BE2C (cell line): ENCODE data around the gene LILRA6.
"Not testable (repeated sequence)": the region's sequence is repeated elsewhere in the genome, so short reads cannot be mapped to it uniquely, and the experiment has no call there.

ENCODE experiments used
- DNase-seq: peaks from one replicate; pipeline ENCODE4 v3.0.0-alpha.2; 2020
- H3K27me3 ChIP-seq: fragments of 250-450 bp; sonication (Bioruptor Pico); 2 replicates; pipeline ENCODE4 v1.5.1; 2020; ENCODE audit warnings: mild to moderate bottlenecking
- H3K36me3 ChIP-seq: fragments of 250-450 bp; sonication (Bioruptor Pico); 2 replicates; pipeline ENCODE4 v1.5.1; 2020; ENCODE audit warnings: mild to moderate bottlenecking
- H3K4me1 ChIP-seq: fragments of 250-450 bp; sonication (Bioruptor Pico); 2 replicates; pipeline ENCODE4 v1.5.1; 2020
- H3K4me3 ChIP-seq: 2 replicates; pipeline ENCODE4 v1.5.1; 2011; ENCODE audit warnings: low read depth, low read length
- H3K9me3 ChIP-seq: fragments of 250-450 bp; sonication (Bioruptor Pico); 2 replicates; pipeline ENCODE4 v1.5.1; 2020
- TF ChIP-seq, protein P1 (sequence below): IDR thresholded peaks from 2 replicates; pipeline ENCODE4 v1.5.1; 2012; ENCODE audit warnings: mild to moderate bottlenecking, low read depth, low read length

The LILRA6 gene

DNA sequence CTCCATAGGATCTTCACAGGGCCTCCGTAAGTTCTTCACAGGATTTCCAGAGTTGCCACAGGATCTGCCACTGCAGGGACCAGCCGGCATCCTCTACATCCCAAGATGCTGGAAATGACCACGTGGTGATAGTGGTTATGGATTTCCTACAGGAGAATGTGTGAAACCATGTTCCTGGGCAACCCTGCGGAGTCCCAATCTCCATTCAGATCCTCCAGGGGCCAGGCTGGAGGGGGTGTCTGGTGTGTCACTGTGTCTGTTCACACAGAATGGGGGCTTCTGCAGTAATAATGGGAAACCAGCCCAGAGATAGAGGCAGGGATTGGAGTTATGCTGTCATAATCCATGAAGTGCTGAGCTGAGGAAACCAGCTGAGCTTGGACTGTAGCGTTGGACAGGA is 8.6 kb downstream of the LILRA6 start:
- TF ChIP-seq, protein P1, sequence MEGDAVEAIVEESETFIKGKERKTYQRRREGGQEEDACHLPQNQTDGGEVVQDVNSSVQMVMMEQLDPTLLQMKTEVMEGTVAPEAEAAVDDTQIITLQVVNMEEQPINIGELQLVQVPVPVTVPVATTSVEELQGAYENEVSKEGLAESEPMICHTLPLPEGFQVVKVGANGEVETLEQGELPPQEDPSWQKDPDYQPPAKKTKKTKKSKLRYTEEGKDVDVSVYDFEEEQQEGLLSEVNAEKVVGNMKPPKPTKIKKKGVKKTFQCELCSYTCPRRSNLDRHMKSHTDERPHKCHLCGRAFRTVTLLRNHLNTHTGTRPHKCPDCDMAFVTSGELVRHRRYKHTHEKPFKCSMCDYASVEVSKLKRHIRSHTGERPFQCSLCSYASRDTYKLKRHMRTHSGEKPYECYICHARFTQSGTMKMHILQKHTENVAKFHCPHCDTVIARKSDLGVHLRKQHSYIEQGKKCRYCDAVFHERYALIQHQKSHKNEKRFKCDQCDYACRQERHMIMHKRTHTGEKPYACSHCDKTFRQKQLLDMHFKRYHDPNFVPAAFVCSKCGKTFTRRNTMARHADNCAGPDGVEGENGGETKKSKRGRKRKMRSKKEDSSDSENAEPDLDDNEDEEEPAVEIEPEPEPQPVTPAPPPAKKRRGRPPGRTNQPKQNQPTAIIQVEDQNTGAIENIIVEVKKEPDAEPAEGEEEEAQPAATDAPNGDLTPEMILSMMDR = no peak
- no peak overlapping the region for H3K4me3 ChIP-seq
- H3K9me3 ChIP-seq = no peaks in the 10 kb centered on the region; the same call in 1 of the 2 replicates
- DNase-seq = no peak
- H3K4me1 ChIP-seq = peaks cover 3% of the 10 kb centered on the region; the same call in 1 of the 2 replicates
- no peaks in the 10 kb centered on the region for H3K36me3 ChIP-seq
- peaks cover 57% of the 10 kb centered on the region for H3K27me3 ChIP-seq

DNA sequence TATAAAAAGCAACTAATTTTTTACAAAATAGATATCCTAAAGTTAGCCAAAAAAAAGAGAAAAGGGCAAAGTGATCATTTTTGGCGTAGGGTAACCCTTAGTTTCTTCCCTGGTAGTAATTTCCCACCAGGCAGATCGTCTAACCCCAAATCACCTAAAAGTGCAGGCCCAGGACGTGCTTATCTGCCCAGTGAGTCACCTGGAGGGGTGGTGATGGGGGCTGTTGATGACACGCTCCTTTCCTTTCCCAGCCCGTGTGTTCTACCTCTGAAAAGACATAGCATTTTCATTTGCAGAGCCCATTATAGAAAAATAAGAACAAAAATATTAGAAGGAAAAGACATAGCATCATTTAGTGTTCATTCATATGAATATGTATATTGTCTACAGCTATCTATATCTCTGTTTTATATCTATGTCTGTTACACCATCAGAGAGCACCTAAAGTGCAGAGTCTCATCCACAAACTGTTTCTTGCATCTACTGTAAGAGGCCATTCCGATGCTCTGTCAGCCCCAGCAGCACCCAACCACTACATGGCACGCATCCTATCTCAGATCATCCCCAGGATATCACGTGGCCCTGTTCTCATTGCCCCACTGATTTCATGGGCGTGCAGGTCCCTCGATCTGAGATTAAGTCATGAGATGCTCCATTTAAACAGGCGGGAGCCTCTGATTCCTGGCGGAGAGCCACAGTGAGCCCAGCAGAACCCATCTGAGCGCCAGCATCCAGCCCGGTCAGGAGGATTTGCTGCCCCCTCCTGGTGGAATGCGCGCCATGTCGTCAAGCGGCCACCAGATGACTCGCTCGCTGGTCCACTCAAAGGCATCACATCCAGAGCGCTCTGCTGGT is 11.3 kb downstream of the LILRA6 start:
- Histone ChIP-seq H3K9me3 (no peaks in the 10 kb centered on the region; the same call in 1 of the 2 replicates), H3K36me3 (no peaks in the 10 kb centered on the region), H3K4me3 (no peak overlapping the region), H3K4me1 (peaks cover 3% of the 10 kb centered on the region; the same call in 1 of the 2 replicates), H3K27me3 (peaks cover 55% of the 10 kb centered on the region)
- DNase-seq = peak; percentile 91
- TF ChIP-seq, protein P1 = peak; percentile 97

DNA sequence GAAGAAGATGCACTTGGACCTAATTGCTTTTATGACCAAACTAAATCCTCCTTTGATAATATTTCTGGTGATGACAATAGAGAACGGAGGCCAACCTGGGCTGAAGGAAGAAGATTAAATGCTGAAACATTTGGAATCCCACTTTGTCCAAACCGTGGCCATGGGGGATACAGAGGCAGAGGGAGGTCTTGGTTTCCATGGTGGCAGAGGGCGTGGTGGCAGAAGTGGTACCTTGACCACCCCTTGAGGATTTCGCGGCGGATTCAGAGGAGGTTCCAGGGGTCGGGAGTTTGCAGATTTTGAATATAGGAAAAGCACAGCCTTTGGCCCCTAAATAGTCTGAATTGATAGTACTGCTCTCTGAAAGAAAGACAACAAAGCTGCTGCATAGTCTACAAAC is 12.6 kb downstream of the LILRA6 start:
- DNase-seq = no peak

DNA sequence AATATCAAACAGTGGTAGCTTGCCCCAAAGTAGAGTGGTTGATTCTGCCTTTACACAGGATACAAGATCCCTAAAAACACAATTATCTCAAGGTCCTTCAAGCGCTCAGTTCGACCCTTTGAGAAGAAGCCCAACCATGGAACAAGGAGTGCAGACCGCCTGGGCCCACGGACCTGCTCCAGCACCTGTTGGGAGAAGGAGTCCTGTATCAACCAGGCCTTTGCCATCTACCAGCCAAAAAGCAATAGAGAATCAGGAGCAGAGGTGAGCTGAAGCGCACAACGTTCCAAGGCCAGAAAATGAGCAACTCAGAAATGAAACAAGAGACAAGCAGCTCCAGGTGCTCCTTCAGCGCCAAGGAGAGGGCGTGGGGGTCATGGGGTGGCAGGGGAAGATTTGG is 13.4 kb downstream of the LILRA6 start:
- H3K27me3 ChIP-seq = peaks cover 60% of the 10 kb centered on the region
- no peak overlapping the region for H3K4me3 ChIP-seq
- no peaks in the 10 kb centered on the region; the same call in 1 of the 2 replicates for H3K9me3 ChIP-seq
- no peaks in the 10 kb centered on the region for H3K36me3 ChIP-seq
- H3K4me1 ChIP-seq = peaks cover 3% of the 10 kb centered on the region; the same call in 1 of the 2 replicates
- no peak for DNase-seq
- TF ChIP-seq, protein P1 = no peak

More for the DNA sequence above, 12.6 kb downstream of the LILRA6 start:
- TF ChIP-seq, protein P1 = no peak
- no peaks in the 10 kb centered on the region; the same call in 1 of the 2 replicates for H3K9me3 ChIP-seq
- peaks cover 63% of the 10 kb centered on the region for H3K27me3 ChIP-seq
- no peak overlapping the region for H3K4me3 ChIP-seq
- H3K4me1 ChIP-seq = peaks cover 3% of the 10 kb centered on the region; the same call in 1 of the 2 replicates
- no peaks in the 10 kb centered on the region for H3K36me3 ChIP-seq

DNA sequence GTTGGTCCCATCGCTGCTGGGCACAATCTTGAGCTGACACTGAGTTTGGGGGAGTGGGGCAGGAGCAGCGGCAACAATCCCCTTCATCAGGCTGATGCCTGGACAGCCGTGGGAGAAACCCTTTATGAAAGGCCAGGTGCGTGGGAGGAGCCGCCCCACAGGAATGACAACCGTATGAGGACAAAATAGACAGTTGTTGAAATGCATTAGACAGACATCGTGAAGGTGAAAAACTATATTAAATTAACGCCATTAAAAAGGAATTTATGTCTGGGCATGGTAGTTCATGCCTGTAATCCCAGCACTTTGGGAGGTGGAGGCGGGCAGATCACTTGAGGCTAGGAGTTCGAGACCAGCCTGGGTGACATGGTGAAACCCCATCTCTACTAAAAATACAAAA is 18.0 kb downstream of the LILRA6 start:
- H3K4me3 ChIP-seq, H3K4me1 ChIP-seq: not testable (repeated sequence)

DNA sequence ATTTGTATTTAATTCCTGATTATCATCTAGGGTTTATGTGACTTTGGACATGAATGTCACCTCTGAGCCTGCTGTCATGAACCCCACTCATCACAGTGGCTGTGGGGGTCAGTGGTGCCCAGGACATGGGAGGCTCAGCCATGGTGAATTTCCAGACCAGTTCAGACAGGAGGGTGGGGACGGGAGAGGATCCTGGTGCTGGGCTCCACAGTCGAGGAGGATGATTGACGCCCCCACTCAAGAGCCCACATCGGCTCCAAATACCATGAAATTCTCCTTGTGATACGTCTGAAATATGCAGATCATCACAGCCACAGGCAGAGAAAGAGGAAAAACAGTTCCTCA is 18.7 kb downstream of the LILRA6 start:
- H3K4me3 ChIP-seq, DNase-seq, H3K4me1 ChIP-seq, H3K9me3 ChIP-seq, H3K36me3 ChIP-seq: not testable (repeated sequence)
- peaks cover 65% of the 10 kb centered on the region for H3K27me3 ChIP-seq

More for the DNA sequence above, 18.0 kb downstream of the LILRA6 start:
- H3K27me3 ChIP-seq = peaks cover 70% of the 10 kb centered on the region
- not testable (repeated sequence) for H3K9me3 ChIP-seq, H3K36me3 ChIP-seq, DNase-seq

DNA sequence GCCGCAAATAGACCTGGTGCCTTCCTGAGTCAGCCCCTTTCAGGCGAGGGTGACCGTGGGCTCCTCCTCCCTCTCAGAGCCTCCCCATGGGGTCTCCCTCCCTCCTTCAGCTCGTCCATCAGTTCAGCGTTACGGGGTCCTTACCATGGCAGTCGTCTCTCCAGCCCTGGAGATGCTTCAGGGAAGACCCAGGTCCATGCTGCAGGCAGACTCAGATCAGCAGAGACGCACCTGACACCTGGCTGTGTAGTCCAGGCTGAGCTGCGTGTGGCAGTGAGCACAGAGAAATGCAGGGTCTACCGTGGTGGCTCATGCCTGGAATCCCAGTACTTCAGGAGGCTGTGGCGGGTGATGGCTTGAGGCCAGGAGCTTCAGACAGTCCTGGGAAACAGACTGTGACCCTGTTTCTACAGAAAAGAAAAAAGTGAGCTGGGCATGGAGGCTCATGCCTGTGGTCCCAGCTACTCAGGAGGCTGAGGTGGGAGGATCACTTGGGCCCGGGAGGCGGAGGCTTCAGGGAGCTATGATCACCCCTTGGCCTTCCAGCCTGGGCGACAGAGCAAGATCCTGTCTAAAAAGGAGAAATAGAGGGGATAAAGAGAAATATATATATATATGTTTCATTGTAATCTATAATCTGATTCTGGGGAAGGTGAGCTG is 19.2 kb downstream of the LILRA6 start:
- Histone ChIP-seq H3K27me3 (peaks cover 62% of the 10 kb centered on the region), H3K36me3 (peaks cover 11% of the 10 kb centered on the region)
- not testable (repeated sequence) for H3K9me3 ChIP-seq, H3K4me3 ChIP-seq, H3K4me1 ChIP-seq, DNase-seq

DNA sequence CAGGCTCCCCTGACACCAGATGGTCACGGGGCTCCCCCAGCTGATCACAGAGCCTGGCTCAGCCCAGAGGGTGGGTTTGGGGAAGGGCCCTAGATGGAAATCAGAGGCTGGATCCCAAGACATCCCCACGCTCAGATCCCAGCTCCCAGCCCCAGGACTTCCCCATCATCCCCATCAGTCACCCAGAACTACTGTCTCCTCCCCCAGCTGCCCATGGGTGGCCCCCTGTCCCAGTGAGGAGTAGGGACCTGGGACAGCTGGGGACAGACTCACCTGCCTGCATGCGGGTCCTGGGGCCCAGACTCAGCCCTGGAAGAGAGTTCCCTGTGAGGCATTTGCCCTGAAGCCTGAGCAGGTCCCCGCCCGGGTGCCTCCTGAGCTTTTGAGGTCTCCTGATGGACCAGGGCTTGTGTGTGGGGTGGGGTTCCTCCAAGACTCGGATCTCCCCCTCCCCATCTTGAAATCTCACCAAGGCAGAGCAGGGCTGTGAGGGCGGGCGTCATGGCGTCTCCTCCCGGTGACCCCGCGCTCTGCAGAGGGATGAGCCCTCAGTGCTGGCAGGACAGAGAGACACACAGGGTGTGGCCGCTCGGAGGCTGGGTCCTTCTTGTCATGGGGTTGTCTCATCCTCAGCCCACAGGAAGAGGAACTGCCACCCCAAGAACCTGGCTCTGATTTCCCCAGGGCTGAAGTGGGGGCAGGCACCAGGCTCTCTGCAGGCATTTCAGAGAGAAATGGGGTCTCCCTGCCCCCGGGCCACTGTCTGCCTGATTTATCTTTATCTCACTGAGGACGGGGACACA is 19.9 kb downstream of the LILRA6 start, which contains the start of gene LILRB3:
TSS of gene LILRB3 (minus strand) at position 534 of the 803 bp plus-strand sequence. CDS start at position 503, 31 bp downstream.
- not testable (repeated sequence) for H3K4me1 ChIP-seq, H3K9me3 ChIP-seq, H3K4me3 ChIP-seq, DNase-seq
- Histone ChIP-seq H3K36me3 (peaks cover 13% of the 10 kb centered on the region), H3K27me3 (peaks cover 55% of the 10 kb centered on the region)

DNA sequence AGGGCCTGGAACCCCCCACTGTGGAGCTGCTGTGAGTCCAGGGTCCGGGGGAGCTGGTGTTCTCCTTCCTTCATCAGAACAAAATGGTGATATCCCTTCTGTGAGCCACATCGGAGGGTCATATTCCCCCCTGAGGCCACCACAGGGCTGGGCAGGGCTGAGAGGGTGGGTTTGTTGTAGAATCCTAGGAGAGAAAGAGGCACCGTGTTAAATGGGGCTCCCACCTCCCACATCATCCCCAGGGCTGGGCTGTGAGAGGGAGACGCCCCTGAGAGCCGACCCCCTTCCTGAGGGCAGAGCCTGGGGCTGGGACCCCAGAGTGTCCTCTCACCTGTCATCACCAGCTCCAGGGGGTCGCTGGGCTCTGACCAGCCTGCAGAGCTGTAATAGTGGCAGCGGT is 20.6 kb downstream of the LILRA6 start:
- not testable (repeated sequence) for H3K4me1 ChIP-seq, H3K4me3 ChIP-seq, DNase-seq, H3K9me3 ChIP-seq
- peaks cover 49% of the 10 kb centered on the region for H3K27me3 ChIP-seq
- peaks cover 13% of the 10 kb centered on the region for H3K36me3 ChIP-seq

DNA sequence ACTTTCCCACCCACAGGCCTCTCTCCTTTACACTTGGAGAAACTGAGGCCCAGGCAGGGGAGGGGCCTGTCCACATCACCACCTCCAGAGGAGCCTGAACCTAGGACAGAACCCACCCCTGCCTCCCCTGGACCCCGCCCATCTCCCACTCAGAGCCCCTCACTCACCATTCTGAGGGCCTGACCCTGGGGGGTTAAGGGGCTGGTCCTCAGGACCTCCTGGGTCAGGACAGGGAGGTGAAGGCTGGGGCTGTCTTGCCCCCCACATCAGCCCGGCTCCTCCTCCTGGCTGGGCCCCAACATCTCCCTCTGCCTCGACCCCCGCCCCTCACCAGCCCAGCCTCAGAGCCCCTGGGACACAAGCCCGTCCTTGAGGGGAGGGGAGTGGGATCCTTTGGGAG is 22.9 kb downstream of the LILRA6 start:
- DNase-seq, H3K4me3 ChIP-seq: not testable (repeated sequence)

More for the DNA sequence above, 22.9 kb downstream of the LILRA6 start:
- not testable (repeated sequence) for H3K9me3 ChIP-seq, H3K4me1 ChIP-seq
- Histone ChIP-seq H3K36me3 (peaks cover 23% of the 10 kb centered on the region), H3K27me3 (peaks cover 32% of the 10 kb centered on the region)
